SK-N-SH (cell line): Measurements from ENCODE around the gene WDR5B. TPM values are rescaled to one million over a fixed set of nuclear protein-coding genes. Genes with fewer than 3 reads are reported as not detected.
"Not testable (repeated sequence)": the region's sequence is repeated elsewhere in the genome, so short reads cannot be mapped to it uniquely, and the experiment has no call there.

Experiments used
- CTCF ChIA-PET: fragments of 300-600, 350-600 bp; formaldehyde crosslinking; extraction: SDS; loops from one replicate; lab custom pipeline; 2021; lab: Yijun Ruan, JAX
- POLR2A ChIA-PET: fragments of 350-600 bp; sonication (Branson Sonifier 250); formaldehyde crosslinking; extraction: SDS; loops from one replicate; lab custom pipeline; 2020; ENCODE audit warnings: antibody characterized with exemption, inconsistent platforms; lab: Yijun Ruan, JAX
- DNase-seq: peaks from one replicate; pipeline ENCODE4 v3.0.0; 2012
- H2AFZ ChIP-seq: fragments of 200-600 bp; sonication (generic); 2 replicates; pipeline ENCODE4 v1.8.1; 2016; ENCODE audit warnings: antibody characterized with exemption, mild to moderate bottlenecking, low read depth
- H3F3A ChIP-seq: fragments of 200-600 bp; sonication (generic); replicated peaks from 2 replicates; pipeline ENCODE3; 2016; ENCODE audit warnings: antibody characterized with exemption, mild to moderate bottlenecking; ENCODE audit not compliant: insufficient read depth
- H3K27ac ChIP-seq, 2 experiments: fragments of 200-500 bp in 1 of 2; fragments of 200-600 bp in 1 of 2; sonication (Bioruptor generic) in 1 of 2; sonication (generic), shearing (Covaris generic) in 1 of 2; 2 replicates each; pipeline versions ENCODE4 v1.5.1 to v1.6.1; 2014 to 2016; ENCODE audit warnings: low read depth in 2 of 2, inconsistent platforms in 1 of 2, low read length in 1 of 2, mild to moderate bottlenecking in 1 of 2, mixed read lengths in 1 of 2
- H3K27me3 ChIP-seq: fragments of 200-600 bp; sonication (generic), shearing (Covaris generic); 2 replicates; pipeline ENCODE4 v1.6.1; 2016; ENCODE audit warnings: mixed run types; ENCODE audit not compliant: insufficient read depth
- H3K36me3 ChIP-seq, 2 experiments: fragments of 200-500 bp in 1 of 2; fragments of 200-600 bp in 1 of 2; sonication (Bioruptor generic) in 1 of 2; sonication (generic) in 1 of 2; replicated peaks in 1 of 2; 2 replicates each; pipeline versions ENCODE3 to v1.5.1; 2014 to 2016; ENCODE audit warnings: low read length in 1 of 2, mild to moderate bottlenecking in 1 of 2; ENCODE audit not compliant: insufficient read depth in 2 of 2, control insufficient read depth in 1 of 2
- H3K4me1 ChIP-seq, 2 experiments: fragments of 200-500 bp in 1 of 2; fragments of 200-600 bp in 1 of 2; sonication (Bioruptor generic) in 1 of 2; sonication (generic), shearing (Covaris generic) in 1 of 2; 2 replicates each; pipeline versions ENCODE4 v1.5.1 to v1.6.1; 2014 to 2016; ENCODE audit warnings: low read depth in 1 of 2, low read length in 1 of 2, mixed run types in 1 of 2; ENCODE audit not compliant: insufficient read depth in 2 of 2, control insufficient read depth in 1 of 2
- H3K4me2 ChIP-seq: fragments of 200-600 bp; sonication (generic), shearing (Covaris generic); 2 replicates; pipeline ENCODE4 v1.6.1; 2017; ENCODE audit warnings: mixed run types
- H3K4me3 ChIP-seq, 2 experiments: fragments of 200-500 bp in 1 of 2; fragments of 200-600 bp in 1 of 2; sonication (Bioruptor generic) in 1 of 2; sonication (generic), shearing (Covaris generic) in 1 of 2; 2 replicates each; pipeline versions ENCODE4 v1.5.1 to v1.8.1; 2014 to 2016; ENCODE audit warnings: low read depth in 2 of 2, inconsistent platforms in 1 of 2, low read length in 1 of 2, mild to moderate bottlenecking in 1 of 2, mixed read lengths in 1 of 2, moderate library complexity in 1 of 2
- H3K79me2 ChIP-seq: fragments of 200-600 bp; sonication (generic); 2 replicates; pipeline ENCODE4 v1.8.1; 2017; ENCODE audit warnings: mild to moderate bottlenecking; ENCODE audit not compliant: insufficient read depth
- H3K9ac ChIP-seq: fragments of 200-600 bp; sonication (generic); 2 replicates; pipeline ENCODE4 v1.6.1; 2017; ENCODE audit warnings: mixed run types
- H3K9me2 ChIP-seq: fragments of 200-600 bp; sonication (generic); 2 replicates; pipeline ENCODE4 v1.6.1; 2017; ENCODE audit warnings: mixed run types
- H3K9me3 ChIP-seq: fragments of 200-600 bp; sonication (generic); 2 replicates; pipeline ENCODE4 v1.6.1; 2017; ENCODE audit warnings: mixed run types, mild to moderate bottlenecking, moderate library complexity
- H4K20me1 ChIP-seq: fragments of 200-600 bp; sonication (generic); 2 replicates; pipeline ENCODE4 v1.6.1; 2017; ENCODE audit warnings: mild to moderate bottlenecking, mixed run types; ENCODE audit not compliant: insufficient read depth
- CHD2 ChIP-seq: fragments of 150-350 bp; IDR thresholded peaks from 2 replicates; pipeline ENCODE4 v1.6.1; 2018; ENCODE audit warnings: low read length; ENCODE audit not compliant: partially characterized antibody
- CTCF ChIP-seq: fragments of 200-600 bp; sonication (generic); IDR thresholded peaks from 2 replicates; pipeline ENCODE4 v1.6.1; 2017; ENCODE audit warnings: antibody characterized with exemption, mild to moderate bottlenecking, moderate library complexity
- GATA2 ChIP-seq: sonication (generic); formaldehyde crosslinking; IDR thresholded peaks from 2 replicates; pipeline ENCODE4 v1.5.0; 2020; ENCODE audit warnings: mild to moderate bottlenecking, missing genetic modification reagents
- MAX ChIP-seq: IDR thresholded peaks from 2 replicates; pipeline ENCODE4 v1.4.0; 2012; ENCODE audit warnings: low read depth
- MXI1 ChIP-seq: IDR thresholded peaks from 2 replicates; pipeline ENCODE4 v1.6.1; 2012; ENCODE audit warnings: mild to moderate bottlenecking, low read depth, low read length, improper control_type of control experiment
- NFIC ChIP-seq: IDR thresholded peaks from 2 replicates; pipeline ENCODE4 v1.4.0; 2012; ENCODE audit warnings: borderline replicate concordance
- PBX3 ChIP-seq: IDR thresholded peaks from 2 replicates; pipeline ENCODE4; 2012
- RAD21 ChIP-seq: IDR thresholded peaks from 2 replicates; pipeline ENCODE4 v1.6.1; 2012; ENCODE audit warnings: mild to moderate bottlenecking, low read length
- RFX5 ChIP-seq: IDR thresholded peaks from 2 replicates; pipeline ENCODE4 v1.6.1; 2012; ENCODE audit warnings: mild to moderate bottlenecking, improper control_type of control experiment, low read length
- RXRA ChIP-seq: IDR thresholded peaks from 2 replicates; pipeline ENCODE4 v1.4.0; 2012; ENCODE audit warnings: low read depth, mild to moderate bottlenecking, borderline replicate concordance
- SIN3A ChIP-seq: IDR thresholded peaks from 2 replicates; pipeline ENCODE4 v1.6.1; 2012; ENCODE audit warnings: low read depth, mild to moderate bottlenecking, low read length, moderate library complexity, borderline replicate concordance
- TAF1 ChIP-seq: IDR thresholded peaks from 2 replicates; pipeline ENCODE4 v1.6.1; 2012; ENCODE audit warnings: low read depth, mild to moderate bottlenecking, low read length, moderate library complexity, borderline replicate concordance
- YY1 ChIP-seq: IDR thresholded peaks from 2 replicates; pipeline ENCODE4 v1.4.0; 2012; ENCODE audit warnings: low read depth, mild to moderate bottlenecking
- WGBS: methylation state at CpG from one replicate; pipeline ENCODE4 v1.1.6; 2017; ENCODE audit warnings: low lambda C conversion rate; 5-methylcytosine and 5-hydroxymethylcytosine counted together
- polyA plus RNA-seq, 3 experiments: library from polyadenylated mRNA; depleted of rRNA; stranded (reverse); fragments of >200 nt; gene quantifications; 2 replicates each; pipeline ENCODE4 v1.2.3, GENCODE V29; 2012

WDR5B gene
- polyA plus RNA-seq, 1 of the 3 experiments (the other 2 are of a cell fraction) = 2.2 TPM

- H2AFZ ChIP-seq, H3K4me2 ChIP-seq, H4K20me1 ChIP-seq, H3K9me2 ChIP-seq, DNase-seq, H3K4me3 ChIP-seq, H3K4me1 ChIP-seq, H3K9ac ChIP-seq, POLR2A ChIA-PET, H3K27ac ChIP-seq, H3F3A ChIP-seq, H3K9me3 ChIP-seq, H3K27me3 ChIP-seq: not testable (repeated sequence)
- 98% methylated on average over 5 of the region's 5 CpGs for WGBS
- Histone ChIP-seq H3K79me2 (peaks cover 67% of the 10 kb centered on the region), H3K36me3 (peaks cover 43 to 59% of the 10 kb centered on the region in 2 experiments)
- CTCF ChIA-PET = interaction anchor here (1.1 kb wide), 1 partner anchor 13 kb away, joined by 3 read pairs; no protein-coding TSS in a partner anchor
These were observed 28.6 kb upstream of the WDR5B start for GRCh38 chr3:122444491-122444887.

GRCh38 chr3:122443762-122444490, 28.1 kb upstream of the WDR5B start:
- CTCF ChIA-PET = interaction anchor here (1.1 kb wide), 1 partner anchor 12 kb away, joined by 3 read pairs; no protein-coding TSS in a partner anchor
- H3K27me3 ChIP-seq, H3F3A ChIP-seq, H3K9me3 ChIP-seq, H3K4me3 ChIP-seq, H3K9ac ChIP-seq, POLR2A ChIA-PET, H4K20me1 ChIP-seq, H3K27ac ChIP-seq, H3K9me2 ChIP-seq, H3K4me1 ChIP-seq, DNase-seq, H3K4me2 ChIP-seq, H2AFZ ChIP-seq: not testable (repeated sequence)
- WGBS = 91% methylated on average over 9 of the region's 11 CpGs
- Histone ChIP-seq H3K79me2 (peaks cover 61% of the 10 kb centered on the region), H3K36me3 (peaks cover 41 to 60% of the 10 kb centered on the region in 2 experiments)

GRCh38 chr3:122443090-122443489, 27.2 kb upstream of the WDR5B start:
- H3K27ac ChIP-seq = no peak overlapping the region
- H3K4me1 ChIP-seq = no peaks in the 10 kb centered on the region; a peak in 1 of 4 replicates
- no peak overlapping the region for H3K9ac ChIP-seq
- H2AFZ ChIP-seq = no peak overlapping the region
- H4K20me1 ChIP-seq = no peaks in the 10 kb centered on the region
- H3F3A ChIP-seq = peaks cover 3% of the 10 kb centered on the region
- ChIA-PET POLR2A (no interaction called here), CTCF (no interaction called here)
- no peaks in the 10 kb centered on the region for H3K27me3 ChIP-seq
- H3K4me2 ChIP-seq = no peak overlapping the region
- no peak for TF ChIP-seq YY1
- peaks cover 43 to 61% of the 10 kb centered on the region in 2 experiments for H3K36me3 ChIP-seq
- DNase-seq = no peak
- H3K79me2 ChIP-seq = peaks cover 60% of the 10 kb centered on the region
- H3K9me3 ChIP-seq = no peaks in the 10 kb centered on the region
- no peak overlapping the region for H3K4me3 ChIP-seq
- 91% methylated on average over 4 of the region's 10 CpGs for WGBS
- no peaks in the 10 kb centered on the region for H3K9me2 ChIP-seq

- H3K27me3 ChIP-seq = no peaks in the 10 kb centered on the region
- H3K27ac ChIP-seq = no peak overlapping the region
- no peak overlapping the region for H2AFZ ChIP-seq
- POLR2A ChIA-PET = no interaction called here
- H3K9ac ChIP-seq = no peak overlapping the region
- H4K20me1 ChIP-seq = no peaks in the 10 kb centered on the region
- no peaks in the 10 kb centered on the region for H3K9me3 ChIP-seq
- H3K4me1 ChIP-seq = no peaks in the 10 kb centered on the region
- H3K4me2 ChIP-seq = no peak overlapping the region
- H3K79me2 ChIP-seq = peaks cover 4% of the 10 kb centered on the region; the same call in 1 of the 2 replicates
- H3F3A ChIP-seq = peaks cover 7% of the 10 kb centered on the region
- no peak overlapping the region for H3K4me3 ChIP-seq
- CTCF ChIA-PET = interaction anchor here (1.6 kb wide), 1 partner anchor 43 kb away, joined by 4 read pairs; no protein-coding TSS in a partner anchor
- H3K9me2 ChIP-seq = no peaks in the 10 kb centered on the region
- H3K36me3 ChIP-seq = peaks cover 73 to 92% of the 10 kb centered on the region in 2 experiments
- DNase-seq = no peak
- WGBS = 94% methylated on average over 9 of the region's 9 CpGs
- TF ChIP-seq MXI1 = no peak
- TF ChIP-seq GATA2 (CRISPR knock-in tag) = no peak
- TF ChIP-seq CHD2 = no peak
- TF ChIP-seq RFX5 = no peak
- no peak for TF ChIP-seq RXRA
- no peak for TF ChIP-seq MAX
- TF ChIP-seq TAF1 = no peak
- no peak for TF ChIP-seq CTCF
- TF ChIP-seq SIN3A = no peak
- no peak for TF ChIP-seq NFIC
- TF ChIP-seq PBX3 = no peak
- TF ChIP-seq RAD21 = no peak
These were observed 20.1 kb upstream of the WDR5B start for GRCh38 chr3:122435950-122436349.
